ENCODE results near the gene WDR4. TPM values are rescaled to one million over a fixed set of nuclear protein-coding genes. Genes with fewer than 3 reads are reported as not detected.
"Not testable (repeated sequence)": the region's sequence is repeated elsewhere in the genome, so short reads cannot be mapped to it uniquely, and the experiment has no call there.

Gene WDR4
- total RNA-seq, 1 experiment from 2014 or later = 35.3 TPM

DNA sequence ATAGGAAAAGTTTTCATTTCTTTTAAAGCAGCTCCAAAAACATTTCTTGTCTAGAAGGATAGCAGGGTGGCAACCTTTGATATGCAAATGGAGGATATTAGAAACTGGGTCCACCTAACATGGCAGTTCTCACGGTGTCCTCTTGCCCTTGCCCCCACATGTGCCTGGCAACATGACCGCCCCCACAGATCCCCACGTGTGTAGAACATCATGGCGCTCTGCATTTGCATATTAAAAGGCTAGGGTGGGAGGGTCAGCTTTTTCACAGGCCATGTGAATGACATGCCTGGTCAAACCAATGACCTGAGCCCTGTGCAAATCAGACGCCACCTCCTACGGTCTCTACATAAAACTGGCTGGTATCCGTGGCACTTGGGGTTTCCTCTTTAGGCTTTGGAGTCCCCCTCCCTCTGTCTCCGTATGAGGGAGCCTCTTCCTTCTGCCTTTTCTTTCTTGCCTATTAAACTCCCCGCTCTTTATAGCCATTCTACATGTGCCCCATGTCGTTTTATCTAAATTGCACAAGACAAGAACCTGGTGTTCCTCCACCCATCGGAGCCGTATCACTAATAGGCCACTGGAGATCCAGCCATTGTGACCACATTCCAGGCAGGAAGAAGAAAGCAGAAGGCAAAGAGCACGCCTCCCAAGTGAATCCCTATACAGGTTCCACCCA, 71.3 kb downstream of the WDR4 start:
- no peak overlapping the region for H3K27ac ChIP-seq (ENCODE audit: low read length)
- CTCF ChIA-PET = no interaction called here
- BruUV-seq (replicated peaks) = no TSS peak

DNA sequence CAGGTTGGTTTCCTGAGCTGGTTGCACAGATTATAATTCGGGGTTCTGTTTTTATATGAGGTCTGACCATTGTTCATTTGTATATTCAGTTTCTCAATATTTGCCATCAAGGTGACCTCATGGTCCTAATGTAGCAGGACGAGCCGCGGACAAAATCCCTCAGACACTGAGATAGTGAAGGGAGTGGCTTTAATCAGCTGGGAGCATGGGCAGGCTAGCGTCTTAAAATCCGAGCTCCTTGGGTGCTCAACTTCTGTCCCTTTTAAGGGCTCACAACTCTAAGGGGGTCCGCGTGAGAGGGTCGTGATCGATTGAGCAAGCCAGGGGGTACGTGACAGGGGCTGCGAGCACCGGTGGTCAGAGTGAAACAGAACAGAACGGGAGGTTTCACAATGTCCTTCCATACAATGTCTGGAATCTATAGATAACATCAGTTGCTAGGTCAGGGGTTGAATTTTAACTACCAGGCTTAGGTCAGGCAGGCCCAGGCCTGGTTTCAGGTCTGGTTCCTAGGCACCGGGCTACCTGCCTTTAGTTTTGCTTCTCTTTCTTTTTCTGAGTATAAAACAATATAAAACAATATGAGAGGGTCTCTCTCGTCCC, 71.9 kb downstream of the WDR4 start:
- H3K36me3 ChIP-seq (ENCODE audit: low read depth, low read length); H3K9me3 ChIP-seq (ENCODE audit: low read length); H2AFZ ChIP-seq (ENCODE audit: low read length); CTCF ChIA-PET; H3K4me2 ChIP-seq (ENCODE audit: low read length); BruUV-seq (replicated peaks); H3K9ac ChIP-seq (ENCODE audit: low read length); H3K4me1 ChIP-seq (ENCODE audit: insufficient read depth, low read length); H3K27me3 ChIP-seq (ENCODE audit: low read length); H3K4me3 ChIP-seq (ENCODE audit: low read length); H3F3A ChIP-seq (ENCODE audit: low read length, unreplicated experiment); intact Hi-C loops (cut with micrococcal nuclease); H3K79me2 ChIP-seq (ENCODE audit: low read length); H4K20me1 ChIP-seq (ENCODE audit: low read length); H3K9me2 ChIP-seq (replicated peaks; ENCODE audit: low read length); POLR2A ChIA-PET (ENCODE audit: unreplicated experiment); ATAC-seq; H3K27ac ChIP-seq (ENCODE audit: low read length); DNase-seq: not testable (repeated sequence)

More for the DNA sequence above, 71.3 kb downstream of the WDR4 start:
- Histone ChIP-seq H3K79me2 (ENCODE audit: low read length) (no peaks in the 10 kb centered on the region), H3K4me2 (ENCODE audit: low read length) (no peak overlapping the region), H3K27me3 (ENCODE audit: low read length) (no peaks in the 10 kb centered on the region), H3F3A (ENCODE audit: low read length, unreplicated experiment) (no peaks in the 10 kb centered on the region), H3K9me2 (replicated peaks; ENCODE audit: low read length) (no peaks in the 10 kb centered on the region), H4K20me1 (ENCODE audit: low read length) (no peaks in the 10 kb centered on the region), H3K4me1 (ENCODE audit: insufficient read depth, low read length) (no peaks in the 10 kb centered on the region), H3K9ac (ENCODE audit: low read length) (no peak overlapping the region), H3K9me3 (ENCODE audit: low read length) (no peaks in the 10 kb centered on the region), H3K4me3 (ENCODE audit: low read length) (no peak overlapping the region), H2AFZ (ENCODE audit: low read length) (no peak overlapping the region), H3K36me3 (ENCODE audit: low read depth, low read length) (no peaks in the 10 kb centered on the region)
- ATAC-seq (no peak), DNase-seq (no peak)
- POLR2A ChIA-PET (ENCODE audit: unreplicated experiment) = no interaction called here
- intact Hi-C loops (cut with micrococcal nuclease) = no loop called here
- TF ChIP-seq EZH2phosphoT487 (IDR thresholded peaks at IDR 0.05; ENCODE audit: borderline replicate concordance, low read length) = no peak
- TF ChIP-seq, protein P1, sequence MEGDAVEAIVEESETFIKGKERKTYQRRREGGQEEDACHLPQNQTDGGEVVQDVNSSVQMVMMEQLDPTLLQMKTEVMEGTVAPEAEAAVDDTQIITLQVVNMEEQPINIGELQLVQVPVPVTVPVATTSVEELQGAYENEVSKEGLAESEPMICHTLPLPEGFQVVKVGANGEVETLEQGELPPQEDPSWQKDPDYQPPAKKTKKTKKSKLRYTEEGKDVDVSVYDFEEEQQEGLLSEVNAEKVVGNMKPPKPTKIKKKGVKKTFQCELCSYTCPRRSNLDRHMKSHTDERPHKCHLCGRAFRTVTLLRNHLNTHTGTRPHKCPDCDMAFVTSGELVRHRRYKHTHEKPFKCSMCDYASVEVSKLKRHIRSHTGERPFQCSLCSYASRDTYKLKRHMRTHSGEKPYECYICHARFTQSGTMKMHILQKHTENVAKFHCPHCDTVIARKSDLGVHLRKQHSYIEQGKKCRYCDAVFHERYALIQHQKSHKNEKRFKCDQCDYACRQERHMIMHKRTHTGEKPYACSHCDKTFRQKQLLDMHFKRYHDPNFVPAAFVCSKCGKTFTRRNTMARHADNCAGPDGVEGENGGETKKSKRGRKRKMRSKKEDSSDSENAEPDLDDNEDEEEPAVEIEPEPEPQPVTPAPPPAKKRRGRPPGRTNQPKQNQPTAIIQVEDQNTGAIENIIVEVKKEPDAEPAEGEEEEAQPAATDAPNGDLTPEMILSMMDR (conservative IDR thresholded peaks at IDR 0.05; ENCODE audit: low read depth, low read length) = no peak

DNA sequence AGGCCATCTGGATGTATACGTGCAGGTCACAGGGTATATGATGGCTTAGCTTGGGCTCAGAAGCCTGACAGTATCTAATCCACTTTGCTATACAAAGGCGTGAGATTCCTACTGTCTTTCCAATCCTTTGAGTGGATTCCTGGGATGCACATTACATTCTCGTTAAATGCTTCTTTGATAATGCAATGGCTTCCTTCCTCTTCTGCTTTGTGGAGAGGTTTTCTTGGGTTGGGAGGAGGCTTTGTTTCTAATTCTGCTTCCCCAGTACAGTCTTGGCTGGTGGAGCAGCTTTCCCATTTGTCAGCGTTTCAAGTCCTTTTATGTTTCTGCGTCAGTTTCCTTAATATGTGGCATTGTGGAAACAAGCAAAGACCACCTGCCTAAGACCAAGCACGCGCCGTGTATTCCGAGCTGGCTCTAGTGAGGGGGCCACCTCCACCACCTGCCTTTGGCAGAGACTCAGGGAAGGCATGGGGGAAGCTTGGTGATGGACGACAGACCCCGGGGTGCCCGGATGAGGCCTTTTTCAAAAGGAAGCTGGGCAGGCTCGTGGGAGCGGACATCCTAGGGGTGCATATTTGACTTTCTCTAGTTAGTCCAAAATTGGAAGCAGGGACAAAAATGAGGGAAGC, 72.7 kb downstream of the WDR4 start:
- CTCF ChIA-PET = no interaction called here
- H3K9me2 ChIP-seq (replicated peaks; ENCODE audit: low read length) = no peaks in the 10 kb centered on the region
- H3K4me2 ChIP-seq (ENCODE audit: low read length) = no peak overlapping the region
- intact Hi-C loops (cut with micrococcal nuclease) = no loop called here
- H3K79me2 ChIP-seq (ENCODE audit: low read length) = no peaks in the 10 kb centered on the region
- no peaks in the 10 kb centered on the region for H3F3A ChIP-seq (ENCODE audit: low read length, unreplicated experiment)
- no peak overlapping the region for H3K27ac ChIP-seq (ENCODE audit: low read length)
- no peak overlapping the region for H3K9ac ChIP-seq (ENCODE audit: low read length)
- no peaks in the 10 kb centered on the region for H3K4me1 ChIP-seq (ENCODE audit: insufficient read depth, low read length)
- H3K36me3 ChIP-seq (ENCODE audit: low read depth, low read length) = no peaks in the 10 kb centered on the region
- ATAC-seq (no peak), DNase-seq (no peak)
- H2AFZ ChIP-seq (ENCODE audit: low read length) = no peak overlapping the region
- H3K4me3 ChIP-seq (ENCODE audit: low read length) = no peak overlapping the region
- BruUV-seq (replicated peaks) = no TSS peak
- H4K20me1 ChIP-seq (ENCODE audit: low read length) = no peaks in the 10 kb centered on the region
- no peaks in the 10 kb centered on the region for H3K27me3 ChIP-seq (ENCODE audit: low read length)
- H3K9me3 ChIP-seq (ENCODE audit: low read length) = no peaks in the 10 kb centered on the region
- TF ChIP-seq, protein P1 (conservative IDR thresholded peaks at IDR 0.05; ENCODE audit: low read depth, low read length) = no peak
- TF ChIP-seq EZH2phosphoT487 (IDR thresholded peaks at IDR 0.05; ENCODE audit: borderline replicate concordance, low read length) = no peak
- TF ChIP-seq EZH2 (IDR thresholded peaks at IDR 0.05; ENCODE audit: low read length, unreplicated experiment) = no peak
- POLR2A ChIA-PET (ENCODE audit: unreplicated experiment) = no interaction called here

GRCh38 chr21:42801616-42802015, 77.7 kb downstream of the WDR4 start:
- DNase-seq; H3F3A ChIP-seq (ENCODE audit: low read length, unreplicated experiment); H3K4me3 ChIP-seq (ENCODE audit: low read length); H3K27ac ChIP-seq (ENCODE audit: low read length); H3K79me2 ChIP-seq (ENCODE audit: low read length); CTCF ChIA-PET; BruUV-seq (replicated peaks); H3K9me3 ChIP-seq (ENCODE audit: low read length); H3K9me2 ChIP-seq (replicated peaks; ENCODE audit: low read length); intact Hi-C loops (cut with micrococcal nuclease); ATAC-seq; H3K27me3 ChIP-seq (ENCODE audit: low read length); H3K4me1 ChIP-seq (ENCODE audit: insufficient read depth, low read length); H2AFZ ChIP-seq (ENCODE audit: low read length); H3K9ac ChIP-seq (ENCODE audit: low read length); H3K4me2 ChIP-seq (ENCODE audit: low read length); H3K36me3 ChIP-seq (ENCODE audit: low read depth, low read length); H4K20me1 ChIP-seq (ENCODE audit: low read length): not testable (repeated sequence)
- POLR2A ChIA-PET (ENCODE audit: unreplicated experiment) = interaction anchor here (0.6 kb wide), 1 partner anchor 817 kb away, joined by 3 read pairs; no protein-coding TSS in a partner anchor

All from PC-3 (cell line).